Measurements from ENCODE around the gene CREG1. TPM values are rescaled to one million over a fixed set of nuclear protein-coding genes. Genes with fewer than 3 reads are reported as not detected.

CREG1 gene
- total RNA-seq, 2 experiments from 2014 or later, result 45.9 to 52.2 TPM

GRCh38 chr1:167564612-167565270, 11.2 kb upstream of the CREG1 start:
- no peaks in the 10 kb centered on the region for H3K9me2 ChIP-seq (ENCODE audit: insufficient read depth, low read length)
- POLR2A ChIA-PET, result interaction anchor here (0.6 to 3.3 kb wide), 17 partner anchors 8 to 1003 kb away, joined by 3 to 22 read pairs (median 4); partner anchors contain the start of gene CREG1
- no peak overlapping the region for H3K4me3 ChIP-seq (ENCODE audit: low read depth, low read length, poor library complexity, severe bottlenecking)
- TF ChIP-seq EZH2phosphoT487 (IDR thresholded peaks at IDR 0.05; ENCODE audit: borderline replicate concordance, low read depth, low read length) (no peak), CTCF (conservative IDR thresholded peaks at IDR 0.05; ENCODE audit: low read length) (no peak)
- no peaks in the 10 kb centered on the region for H3K9me3 ChIP-seq (ENCODE audit: low read length)
- no peaks in the 10 kb centered on the region for H3K36me3 ChIP-seq (ENCODE audit: insufficient read depth, low read length)
- no TSS peak for BruUV-seq (replicated peaks)
- H3K4me2 ChIP-seq (ENCODE audit: low read length), result 0 out of 2 replicates have a peak overlapping the region, but pooled peaks have one; percentile 1
- no peak overlapping the region for H3K27ac ChIP-seq (ENCODE audit: low read depth, low read length, poor library complexity, severe bottlenecking)
- H3K79me2 ChIP-seq (ENCODE audit: insufficient read depth, low read depth, low read length), result no peaks in the 10 kb centered on the region
- intact Hi-C loops (cut with micrococcal nuclease; ENCODE audit: unreplicated experiment), result loop anchor here (5.0 kb wide), 1 partner anchor 63 kb away; no protein-coding TSS in a partner anchor
- DNase-seq (ENCODE audit: low spot score), result peak; percentile 44
- peak overlapping the region; percentile 33; the same call in 1 of the 2 replicates for H2AFZ ChIP-seq (ENCODE audit: low read length)
- CTCF ChIA-PET (ENCODE audit: unreplicated experiment), result interaction anchor here (0.6 to 1.5 kb wide), 6 partner anchors 9 to 1496 kb away, joined by 3 to 7 read pairs (median 4); partner anchors contain the start of gene CREG1
- H3K4me1 ChIP-seq (ENCODE audit: insufficient read depth, low read length, poor library complexity, severe bottlenecking), result peaks cover 48% of the 10 kb centered on the region
- H4K20me1 ChIP-seq (ENCODE audit: insufficient read depth, low read length), result no peaks in the 10 kb centered on the region

- TF ChIP-seq CTCF (conservative IDR thresholded peaks at IDR 0.05; ENCODE audit: low read length) (no peak), EZH2phosphoT487 (IDR thresholded peaks at IDR 0.05; ENCODE audit: borderline replicate concordance, low read depth, low read length) (no peak)
- no peak overlapping the region for H3K4me2 ChIP-seq (ENCODE audit: low read length)
- H3K9me3 ChIP-seq (ENCODE audit: low read length), result no peaks in the 10 kb centered on the region
- no peaks in the 10 kb centered on the region for H3K9me2 ChIP-seq (ENCODE audit: insufficient read depth, low read length)
- BruUV-seq (replicated peaks), result no TSS peak
- H2AFZ ChIP-seq (ENCODE audit: low read length), result no peak overlapping the region
- H3K36me3 ChIP-seq (ENCODE audit: insufficient read depth, low read length), result no peaks in the 10 kb centered on the region
- H4K20me1 ChIP-seq (ENCODE audit: insufficient read depth, low read length), result no peaks in the 10 kb centered on the region
- intact Hi-C loops (cut with micrococcal nuclease; ENCODE audit: unreplicated experiment), result no loop called here
- no peaks in the 10 kb centered on the region for H3K79me2 ChIP-seq (ENCODE audit: insufficient read depth, low read depth, low read length)
- CTCF ChIA-PET (ENCODE audit: unreplicated experiment), result interaction anchor here (0.6 to 1.3 kb wide), 4 partner anchors 8 to 1495 kb away, joined by 3 to 6 read pairs (median 3); partner anchors contain the start of gene CREG1
- no peak overlapping the region for H3K27ac ChIP-seq (ENCODE audit: low read depth, low read length, poor library complexity, severe bottlenecking)
- POLR2A ChIA-PET, result interaction anchor here (1.0 to 3.3 kb wide), 10 partner anchors 8 to 188 kb away, joined by 3 to 22 read pairs (median 6); partner anchors contain the start of gene CREG1
- H3K4me3 ChIP-seq (ENCODE audit: low read depth, low read length, poor library complexity, severe bottlenecking), result no peak overlapping the region
- peaks cover 48% of the 10 kb centered on the region for H3K4me1 ChIP-seq (ENCODE audit: insufficient read depth, low read length, poor library complexity, severe bottlenecking)
- DNase-seq (ENCODE audit: low spot score), result no peak
These were observed 10.2 kb upstream of the CREG1 start for GRCh38 chr1:167563579-167564246.
